ENCODE measurements around the gene SRRM1. TPM values are rescaled to one million over a fixed set of nuclear protein-coding genes. Genes with fewer than 3 reads are reported as not detected.

SRRM1 gene
- total RNA-seq, 1 donor from 2014 or later: 199 TPM

DNA sequence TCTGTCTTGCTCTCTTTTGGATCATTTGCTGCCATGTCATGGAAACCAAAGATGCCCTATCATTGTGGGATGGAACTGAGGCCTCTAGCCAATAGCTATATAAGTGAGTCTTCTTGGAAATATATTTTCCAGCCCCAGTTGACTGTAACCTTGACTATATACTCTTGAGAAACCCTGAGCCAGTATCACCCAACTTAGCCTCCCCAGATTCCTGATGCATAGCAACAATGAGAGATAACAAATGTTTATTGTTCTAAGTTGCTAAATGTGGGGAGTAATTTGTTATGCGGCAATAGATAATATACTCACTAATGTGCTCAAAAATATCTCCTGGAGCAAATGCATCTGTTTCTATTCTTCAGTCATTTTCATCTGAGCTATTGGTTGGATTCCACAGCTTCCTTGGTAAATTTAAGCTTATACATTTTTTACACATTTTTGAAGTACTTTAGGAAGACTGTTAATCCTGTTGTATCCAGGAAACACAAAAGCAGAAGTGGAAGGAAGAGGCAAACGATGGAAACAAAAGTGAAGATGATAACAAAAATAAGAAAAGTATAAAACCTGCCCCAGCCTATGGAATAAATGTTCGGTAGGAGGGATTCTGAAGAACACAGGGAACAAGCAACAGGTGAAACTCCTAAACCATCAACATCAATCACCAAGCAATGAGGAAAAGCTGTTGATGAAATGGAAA is 6.3 kb upstream of the SRRM1 start:
- no peak overlapping the region for H3K4me3 Mint-ChIP-seq (ENCODE audit: low read depth)
- H3K36me3 Mint-ChIP-seq (ENCODE audit: insufficient read depth): no peaks in the 10 kb centered on the region
- H3K27ac Mint-ChIP-seq: no peak overlapping the region
- no peak for DNase-seq (ENCODE audit: low spot score, unreplicated experiment)
- H3K9me3 Mint-ChIP-seq (ENCODE audit: low read depth): peaks cover 2% of the 10 kb centered on the region
- H3K4me1 Mint-ChIP-seq (ENCODE audit: low read depth): peaks cover 25% of the 10 kb centered on the region
- no peak for TF ChIP-seq CTCF (IDR thresholded peaks at IDR 0.05; ENCODE audit: unreplicated experiment)
- H3K27me3 Mint-ChIP-seq: peaks cover 10% of the 10 kb centered on the region

DNA sequence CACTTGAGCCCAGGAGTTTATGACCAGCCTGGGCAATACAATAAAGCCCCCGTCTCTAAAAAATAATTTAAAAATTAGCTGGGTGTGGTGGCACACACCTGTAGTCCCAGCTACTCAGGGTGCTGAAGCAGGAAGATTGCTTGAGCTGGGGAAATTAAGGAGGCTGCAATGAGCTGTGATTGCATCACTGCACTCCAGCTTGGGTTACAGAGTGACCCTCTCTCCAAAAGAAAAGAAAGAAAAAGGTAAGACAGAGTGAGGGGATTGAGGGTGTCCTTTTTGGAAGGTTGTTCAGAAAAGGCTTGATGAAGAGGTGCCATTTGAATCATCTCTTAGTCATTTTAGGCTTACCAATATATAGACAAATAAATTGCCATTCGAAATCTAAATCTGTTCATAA is 4.0 kb upstream of the SRRM1 start:
- H3K27ac Mint-ChIP-seq: peak overlapping the region; percentile 5

DNA sequence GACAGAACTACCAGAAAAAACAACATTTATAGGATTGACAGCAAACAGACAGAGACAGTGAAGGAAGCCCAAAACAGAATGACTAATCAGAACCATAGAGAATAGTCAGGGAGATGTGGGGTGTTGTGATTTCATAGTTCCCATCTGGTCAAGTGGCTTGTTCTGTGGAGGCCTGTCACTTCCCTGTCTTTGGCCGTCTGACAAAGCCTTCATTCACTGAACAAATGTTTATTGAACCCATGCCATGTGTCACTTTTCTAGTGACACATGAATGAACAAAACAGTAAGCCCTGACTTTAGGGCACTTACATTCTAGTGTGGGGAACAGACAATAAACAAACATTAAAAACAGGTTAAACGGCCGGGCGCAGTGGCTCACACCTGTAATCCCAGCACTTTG is 3.2 kb upstream of the SRRM1 start:
- peaks cover 10% of the 10 kb centered on the region for H3K27me3 Mint-ChIP-seq
- no peak for TF ChIP-seq CTCF (IDR thresholded peaks at IDR 0.05; ENCODE audit: unreplicated experiment)
- H3K9me3 Mint-ChIP-seq (ENCODE audit: low read depth): no peaks in the 10 kb centered on the region
- H3K36me3 Mint-ChIP-seq (ENCODE audit: insufficient read depth): peaks cover 1% of the 10 kb centered on the region
- H3K4me3 Mint-ChIP-seq (ENCODE audit: low read depth): no peak overlapping the region
- peak overlapping the region; percentile 5 for H3K27ac Mint-ChIP-seq
- H3K4me1 Mint-ChIP-seq (ENCODE audit: low read depth): peaks cover 19% of the 10 kb centered on the region
- DNase-seq (ENCODE audit: low spot score, unreplicated experiment): no peak

More for the DNA sequence above, 4.0 kb upstream of the SRRM1 start:
- H3K27me3 Mint-ChIP-seq: peaks cover 10% of the 10 kb centered on the region
- no peaks in the 10 kb centered on the region for H3K9me3 Mint-ChIP-seq (ENCODE audit: low read depth)
- no peak for TF ChIP-seq CTCF (IDR thresholded peaks at IDR 0.05; ENCODE audit: unreplicated experiment)
- no peaks in the 10 kb centered on the region for H3K36me3 Mint-ChIP-seq (ENCODE audit: insufficient read depth)
- DNase-seq (ENCODE audit: low spot score, unreplicated experiment): no peak
- H3K4me3 Mint-ChIP-seq (ENCODE audit: low read depth): no peak overlapping the region
- peaks cover 13% of the 10 kb centered on the region for H3K4me1 Mint-ChIP-seq (ENCODE audit: low read depth)

DNA sequence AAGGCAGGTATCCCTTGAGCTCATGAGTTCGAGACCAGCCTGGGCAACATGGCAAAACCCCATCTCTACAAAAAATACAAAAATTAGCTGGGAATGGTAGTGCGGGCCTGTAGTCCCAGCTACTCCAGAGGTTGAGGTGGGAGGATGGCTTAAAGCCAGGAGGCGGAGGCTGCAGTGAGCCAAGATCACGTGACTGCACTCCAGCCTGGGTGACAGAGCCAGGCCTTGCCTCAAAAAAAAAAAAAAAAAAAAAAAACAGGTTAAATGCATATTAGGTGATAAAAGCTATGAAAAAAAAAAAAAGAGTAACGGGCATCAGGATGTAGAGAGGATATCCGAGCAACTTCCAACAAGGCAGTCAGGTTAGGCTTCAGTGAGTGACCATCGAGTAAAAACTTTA is 2.8 kb upstream of the SRRM1 start:
- peaks cover 21% of the 10 kb centered on the region for H3K4me1 Mint-ChIP-seq (ENCODE audit: low read depth)
- peaks cover 10% of the 10 kb centered on the region for H3K27me3 Mint-ChIP-seq
- no peaks in the 10 kb centered on the region for H3K9me3 Mint-ChIP-seq (ENCODE audit: low read depth)
- H3K27ac Mint-ChIP-seq: no peak overlapping the region
- peaks cover 4% of the 10 kb centered on the region for H3K36me3 Mint-ChIP-seq (ENCODE audit: insufficient read depth)
- H3K4me3 Mint-ChIP-seq (ENCODE audit: low read depth): peak overlapping the region; percentile 37
- no peak for TF ChIP-seq CTCF (IDR thresholded peaks at IDR 0.05; ENCODE audit: unreplicated experiment)
- no peak for DNase-seq (ENCODE audit: low spot score, unreplicated experiment)

- Mint-ChIP-seq H3K9me3 (ENCODE audit: low read depth) (no peaks in the 10 kb centered on the region), H3K27ac (peak overlapping the region; percentile 100), H3K4me3 (ENCODE audit: low read depth) (peak overlapping the region; percentile 97), H3K27me3 (peaks cover 5% of the 10 kb centered on the region), H3K36me3 (ENCODE audit: insufficient read depth) (peaks cover 12% of the 10 kb centered on the region), H3K4me1 (ENCODE audit: low read depth) (peaks cover 23% of the 10 kb centered on the region)
- DNase-seq (ENCODE audit: low spot score, unreplicated experiment): no peak
- TF ChIP-seq CTCF (IDR thresholded peaks at IDR 0.05; ENCODE audit: unreplicated experiment): no peak
Measured at GRCh38 chr1:24641646-24642151, 1.4 kb upstream of the SRRM1 start.

All from progenitor cell of endocrine pancreas (in vitro differentiated cells).